CD14-positive monocyte (primary cell): ENCODE measurements around the gene ALKBH8. TPM values are rescaled to one million over a fixed set of nuclear protein-coding genes. Genes with fewer than 3 reads are reported as not detected.

Source experiments
- DNase-seq, 3 donors: peaks; one replicate each; pipeline ENCODE4 v3.0.0-alpha.2; 2011 to 2022
- H2AFZ ChIP-seq: 2 replicates; pipeline ENCODE4 v1.6.0; 2012; ENCODE audit warnings: mild to moderate bottlenecking, low read depth, low read length, inconsistent platforms; ENCODE audit not compliant: insufficient read depth, poor library complexity, severe bottlenecking
- H3K27ac ChIP-seq, 2 donors: 1 replicate in 1 of 2; 2 replicates in 1 of 2; pipeline ENCODE4 v1.5.1; 2012 to 2013; ENCODE audit warnings: low read length in 2 of 2, control low read depth in 1 of 2, inconsistent platforms in 1 of 2, low read depth in 1 of 2, mild to moderate bottlenecking in 1 of 2
- H3K27me3 ChIP-seq, 2 donors: one replicate each; pipeline versions ENCODE4 v1.6.0 to v1.6.1; 2011 to 2013; ENCODE audit warnings: low read length in 2 of 2; ENCODE audit not compliant: control insufficient read depth in 2 of 2, insufficient read depth in 2 of 2
- H3K36me3 ChIP-seq, 2 donors: replicated peaks in 1 of 2; 1 replicate in 1 of 2; 2 replicates in 1 of 2; pipeline versions ENCODE4 v1.5.1 to v1.6.1; 2012 to 2013; ENCODE audit warnings: low read length in 2 of 2, control low read depth in 1 of 2, inconsistent platforms in 1 of 2, mild to moderate bottlenecking in 1 of 2; ENCODE audit not compliant: insufficient read depth in 2 of 2, control insufficient read depth in 1 of 2
- H3K4me1 ChIP-seq, 2 donors: 1 replicate in 1 of 2; 2 replicates in 1 of 2; pipeline versions ENCODE4 v1.5.1 to v1.6.1; 2012 to 2013; ENCODE audit warnings: low read length in 2 of 2, control low read depth in 1 of 2, inconsistent platforms in 1 of 2, mild to moderate bottlenecking in 1 of 2, moderate library complexity in 1 of 2; ENCODE audit not compliant: insufficient read depth in 2 of 2, control insufficient read depth in 1 of 2
- H3K4me2 ChIP-seq: replicated peaks from 2 replicates; pipeline ENCODE3; 2012; ENCODE audit warnings: low read length, moderate library complexity, mild to moderate bottlenecking; ENCODE audit not compliant: poor library complexity, severe bottlenecking; ENCODE audit errors: extremely low read depth
- H3K4me3 ChIP-seq, 3 experiments: fragments of 200-600 bp in 1 of 3; sonication (generic) in 1 of 3; replicated peaks in 1 of 3; 1 replicate in 2 of 3; 2 replicates in 1 of 3; pipeline ENCODE4 v1.5.1; 2011 to 2013; ENCODE audit warnings: low read length in 3 of 3, mild to moderate bottlenecking in 3 of 3, control low read depth in 2 of 3, low read depth in 2 of 3, inconsistent platforms in 1 of 3, moderate library complexity in 1 of 3
- H3K79me2 ChIP-seq: 2 replicates; pipeline ENCODE4 v1.6.0; 2012; ENCODE audit warnings: mild to moderate bottlenecking, control low read depth, inconsistent platforms, low read length, moderate library complexity; ENCODE audit not compliant: insufficient read depth
- H3K9ac ChIP-seq: 2 replicates; pipeline ENCODE4 v1.6.0; 2017; ENCODE audit warnings: low read length, mild to moderate bottlenecking; ENCODE audit not compliant: insufficient read depth, poor library complexity, severe bottlenecking
- H3K9me3 ChIP-seq, 2 donors: replicated peaks in 1 of 2; 1 replicate in 1 of 2; 2 replicates in 1 of 2; pipeline versions ENCODE4 v1.5.1 to v1.6.1; 2012 to 2013; ENCODE audit warnings: low read length in 2 of 2, control low read depth in 1 of 2; ENCODE audit not compliant: control insufficient read depth in 1 of 2, insufficient read depth in 1 of 2
- H4K20me1 ChIP-seq: 2 replicates; pipeline ENCODE4 v1.6.0; 2012; ENCODE audit warnings: mild to moderate bottlenecking, low read length, control low read depth, moderate library complexity; ENCODE audit not compliant: insufficient read depth
- H3K27ac Mint-ChIP-seq, 7 donors: one replicate each; pipeline ENCODE4 v1.8.0; 2020; ENCODE audit warnings: mild to moderate bottlenecking in 7 of 7, mixed read lengths in 7 of 7, moderate library complexity in 6 of 7, inconsistent platforms in 2 of 7
- H3K27me3 Mint-ChIP-seq, 3 donors: one replicate each; pipeline ENCODE4 v1.8.0; 2021 to 2022; ENCODE audit warnings: low read depth in 3 of 3, mild to moderate bottlenecking in 3 of 3, mixed read lengths in 3 of 3, moderate library complexity in 3 of 3, inconsistent platforms in 1 of 3
- H3K36me3 Mint-ChIP-seq, 2 donors: one replicate each; pipeline ENCODE4 v1.8.0; 2020; ENCODE audit warnings: mixed read lengths in 2 of 2, inconsistent platforms in 1 of 2, mild to moderate bottlenecking in 1 of 2
- H3K4me1 Mint-ChIP-seq: one replicate; pipeline ENCODE4 v1.8.0; 2020; ENCODE audit warnings: mild to moderate bottlenecking, mixed read lengths
- H3K4me3 Mint-ChIP-seq, 2 donors: one replicate each; pipeline ENCODE4 v1.8.0; 2020; ENCODE audit warnings: mild to moderate bottlenecking in 2 of 2, mixed read lengths in 2 of 2, moderate library complexity in 1 of 2
- H3K9me3 Mint-ChIP-seq, 7 donors: one replicate each; pipeline ENCODE4 v1.8.0; 2020 to 2022; ENCODE audit warnings: mixed read lengths in 7 of 7, mild to moderate bottlenecking in 6 of 7, moderate library complexity in 6 of 7, inconsistent platforms in 2 of 7
- WGBS: methylation state at CpG from one replicate; pipeline ENCODE4 v1.1.5; 2013; ENCODE audit warnings: missing lambda C conversion rate; ENCODE audit not compliant: insufficient coverage; 5-methylcytosine and 5-hydroxymethylcytosine counted together
- intact Hi-C, 2 donors: fragments of 100-400 bp; cut with micrococcal nuclease; formaldehyde crosslinking; loops; one replicate each; pipeline versions ENCODE4 v1.15.0 to v1.15.1; 2023
- polyA plus RNA-seq, 3 donors: library from polyadenylated mRNA; depleted of rRNA in 1 of 3; unstranded in 2 of 3; stranded (reverse) in 1 of 3; fragments of 300-500 nt in 2 of 3; fragments of >200 nt in 1 of 3; fragmentation: Illumina TruSeq in 2 of 3; gene quantifications; 1 replicate in 2 of 3; 2 replicates in 1 of 3; pipeline ENCODE4 v1.2.3, GENCODE V29; 2012 to 2021
- TF ChIP-seq, protein P1 (sequence below): fragments of 200-600 bp; IDR thresholded peaks from one replicate; pipeline ENCODE4 v1.8.0; 2022; ENCODE audit warnings: antibody characterized with exemption, mild to moderate bottlenecking

The ALKBH8 gene
- polyA plus RNA-seq, 3 donors = 0.83 to 2.6 (median 1.8) TPM

DNA sequence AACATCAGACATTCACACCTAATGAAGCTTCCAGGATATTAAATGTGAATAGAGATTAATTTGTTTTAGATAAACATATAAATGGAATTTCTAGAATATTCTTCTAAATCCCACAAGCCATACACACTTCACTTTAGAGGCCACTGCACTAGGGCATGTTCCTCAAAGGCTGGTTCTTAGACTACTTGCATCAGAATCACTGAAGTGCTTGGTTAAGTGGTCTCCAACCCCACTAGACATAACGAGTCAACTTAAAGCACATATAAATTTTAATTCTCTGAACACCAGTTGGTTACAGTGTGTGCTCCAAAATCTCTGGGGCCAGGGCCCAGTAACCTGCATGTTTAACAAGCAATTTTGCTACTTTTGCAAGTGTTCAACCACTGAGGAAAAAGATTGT, 7.9 kb upstream of the ALKBH8 start:
- H3K27ac ChIP-seq = no peak overlapping the region
- no peak overlapping the region for H3K9ac ChIP-seq
- H3K9me3 ChIP-seq = no peaks in the 10 kb centered on the region
- H3K4me1 Mint-ChIP-seq = no peaks in the 10 kb centered on the region
- no peak overlapping the region for H3K27ac Mint-ChIP-seq
- no peaks in the 10 kb centered on the region for H3K79me2 ChIP-seq
- WGBS = no CpG with 5 or more reads among the region's 1 CpG
- peaks cover 2 to 5% of the 10 kb centered on the region in 2 donors for H3K27me3 ChIP-seq
- H3K4me3 Mint-ChIP-seq = no peak overlapping the region
- TF ChIP-seq, protein P1, sequence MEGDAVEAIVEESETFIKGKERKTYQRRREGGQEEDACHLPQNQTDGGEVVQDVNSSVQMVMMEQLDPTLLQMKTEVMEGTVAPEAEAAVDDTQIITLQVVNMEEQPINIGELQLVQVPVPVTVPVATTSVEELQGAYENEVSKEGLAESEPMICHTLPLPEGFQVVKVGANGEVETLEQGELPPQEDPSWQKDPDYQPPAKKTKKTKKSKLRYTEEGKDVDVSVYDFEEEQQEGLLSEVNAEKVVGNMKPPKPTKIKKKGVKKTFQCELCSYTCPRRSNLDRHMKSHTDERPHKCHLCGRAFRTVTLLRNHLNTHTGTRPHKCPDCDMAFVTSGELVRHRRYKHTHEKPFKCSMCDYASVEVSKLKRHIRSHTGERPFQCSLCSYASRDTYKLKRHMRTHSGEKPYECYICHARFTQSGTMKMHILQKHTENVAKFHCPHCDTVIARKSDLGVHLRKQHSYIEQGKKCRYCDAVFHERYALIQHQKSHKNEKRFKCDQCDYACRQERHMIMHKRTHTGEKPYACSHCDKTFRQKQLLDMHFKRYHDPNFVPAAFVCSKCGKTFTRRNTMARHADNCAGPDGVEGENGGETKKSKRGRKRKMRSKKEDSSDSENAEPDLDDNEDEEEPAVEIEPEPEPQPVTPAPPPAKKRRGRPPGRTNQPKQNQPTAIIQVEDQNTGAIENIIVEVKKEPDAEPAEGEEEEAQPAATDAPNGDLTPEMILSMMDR = no peak
- H3K4me1 ChIP-seq = no peaks in the 10 kb centered on the region
- DNase-seq = no peak
- H3K9me3 Mint-ChIP-seq = peaks cover 0 to 1% (median 0%) of the 10 kb centered on the region in 7 donors
- no peak overlapping the region for H3K4me3 ChIP-seq
- no peaks in the 10 kb centered on the region for H4K20me1 ChIP-seq
- H2AFZ ChIP-seq = no peak overlapping the region
- intact Hi-C loops = no loop called here
- no peak overlapping the region for H3K4me2 ChIP-seq
- no peaks in the 10 kb centered on the region for H3K36me3 ChIP-seq
- no peaks in the 10 kb centered on the region for H3K36me3 Mint-ChIP-seq
- H3K27me3 Mint-ChIP-seq = peaks cover 3 to 13% (median 4%) of the 10 kb centered on the region in 3 donors

GRCh38 chr11:107570015-107570414, 4.5 kb upstream of the ALKBH8 start:
- no peak overlapping the region for H3K4me2 ChIP-seq
- H2AFZ ChIP-seq = no peak overlapping the region
- no peaks in the 10 kb centered on the region for H3K9me3 ChIP-seq
- H3K4me3 Mint-ChIP-seq = no peak overlapping the region
- no peak overlapping the region for H3K27ac Mint-ChIP-seq
- H3K27ac ChIP-seq = no peak overlapping the region
- no peaks in the 10 kb centered on the region for H3K36me3 Mint-ChIP-seq
- no peak overlapping the region for H3K4me3 ChIP-seq
- H3K27me3 Mint-ChIP-seq = peaks cover 1 to 11% (median 6%) of the 10 kb centered on the region in 3 donors
- intact Hi-C loops = no loop called here
- TF ChIP-seq, protein P1 = no peak
- H3K4me1 Mint-ChIP-seq = peaks cover 11% of the 10 kb centered on the region
- H4K20me1 ChIP-seq = no peaks in the 10 kb centered on the region
- peaks cover 2 to 5% of the 10 kb centered on the region in 2 donors for H3K27me3 ChIP-seq
- DNase-seq = no peak
- WGBS = 88% methylated on average over 11 of the region's 12 CpGs
- H3K79me2 ChIP-seq = no peaks in the 10 kb centered on the region
- H3K4me1 ChIP-seq = peaks cover 6 to 8% of the 10 kb centered on the region in 2 donors
- peaks cover 0 to 1% (median 0%) of the 10 kb centered on the region in 7 donors for H3K9me3 Mint-ChIP-seq
- H3K9ac ChIP-seq = no peak overlapping the region
- H3K36me3 ChIP-seq = no peaks in the 10 kb centered on the region
